ENCODE measurements around the gene OCSTAMP.

The OCSTAMP gene

GRCh38 chr20:46512943-46513844 is 37.3 kb downstream of the OCSTAMP start, which contains the start of gene ZNF334:
TSS of gene ZNF334 (minus strand) at chr20:46513559. CDS start at chr20:46512102, 1,457 bp downstream.
- no peak for DNase-seq

GRCh38 chr20:46509523-46509922 is 40.9 kb downstream of the OCSTAMP start:
- DNase-seq, result no peak

- DNase-seq, result no peak
Observed at GRCh38 chr20:46507760-46508407, 42.6 kb downstream of the OCSTAMP start.

GRCh38 chr20:46505506-46505905 is 44.9 kb downstream of the OCSTAMP start:
- DNase-seq, result no peak

- DNase-seq, result no peak
Observed at GRCh38 chr20:46501961-46502360, 48.5 kb downstream of the OCSTAMP start.

GRCh38 chr20:46501337-46501942 is 49.0 kb downstream of the OCSTAMP start:
- no peak for DNase-seq

- no peak for DNase-seq
Observed at GRCh38 chr20:46494077-46494476, 56.4 kb downstream of the OCSTAMP start.

- DNase-seq, result no peak
Observed at GRCh38 chr20:46491354-46491753, 59.1 kb downstream of the OCSTAMP start.

Measured in activated CD4-positive, alpha-beta T cell treated with anti-CD3 and anti-CD28 coated beads, Interleukin-2, amount 50 U/mL, for 1 hour (primary cell).